ENCODE measurements around the gene SHD. TPM values are rescaled to one million over a fixed set of nuclear protein-coding genes. Genes with fewer than 3 reads are reported as not detected.
"Not testable (repeated sequence)": the region's sequence is repeated elsewhere in the genome, so short reads cannot be mapped to it uniquely, and the experiment has no call there.

Gene SHD
- total RNA-seq, 3 donors from 2014 or later: not detected

DNA sequence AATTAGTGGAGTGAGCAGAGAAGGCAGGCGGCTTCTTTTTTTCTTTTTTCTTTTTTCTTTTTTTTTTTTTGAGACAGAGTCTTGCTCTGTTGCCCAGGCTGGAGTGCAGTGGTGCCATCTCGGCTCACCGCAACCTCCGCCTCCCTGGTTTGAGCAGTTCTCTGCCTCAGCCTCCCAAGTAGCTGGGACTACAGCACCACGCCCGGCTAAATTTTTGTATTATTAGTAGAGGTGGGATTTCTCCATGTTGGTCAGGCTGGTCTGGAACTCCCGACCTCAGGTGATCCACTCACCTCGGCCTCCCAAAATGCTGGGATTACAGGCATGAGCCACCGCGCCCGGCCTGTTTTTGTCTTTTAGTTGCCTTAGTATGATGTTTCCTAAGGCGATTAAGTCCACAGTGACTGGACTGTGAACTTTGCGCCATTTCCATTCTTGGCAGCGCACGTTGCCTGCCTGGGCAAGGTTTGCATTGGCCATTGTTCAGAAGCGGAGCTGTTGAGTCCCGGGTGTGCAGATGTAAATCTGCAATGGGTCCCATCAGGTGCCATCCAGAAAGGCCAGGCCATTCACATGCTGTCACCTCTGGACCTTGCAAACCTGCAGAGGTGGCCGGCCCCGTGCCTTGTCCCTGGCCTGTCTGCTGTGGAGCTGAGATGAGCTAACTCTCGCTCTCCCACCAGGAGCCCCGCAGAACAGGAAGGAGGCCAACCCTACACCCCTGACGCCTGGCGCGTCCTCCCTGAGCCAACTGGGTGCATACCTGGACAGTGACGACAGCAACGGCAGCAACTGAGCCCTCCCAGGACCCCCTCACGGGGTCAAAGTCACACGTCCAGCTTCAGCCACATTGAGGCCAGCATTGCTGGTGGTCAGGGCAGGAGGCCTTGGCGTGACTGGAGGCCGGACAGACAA is 10.9 kb upstream of the SHD start:
- no peak overlapping the region for H3K4me3 ChIP-seq

DNA sequence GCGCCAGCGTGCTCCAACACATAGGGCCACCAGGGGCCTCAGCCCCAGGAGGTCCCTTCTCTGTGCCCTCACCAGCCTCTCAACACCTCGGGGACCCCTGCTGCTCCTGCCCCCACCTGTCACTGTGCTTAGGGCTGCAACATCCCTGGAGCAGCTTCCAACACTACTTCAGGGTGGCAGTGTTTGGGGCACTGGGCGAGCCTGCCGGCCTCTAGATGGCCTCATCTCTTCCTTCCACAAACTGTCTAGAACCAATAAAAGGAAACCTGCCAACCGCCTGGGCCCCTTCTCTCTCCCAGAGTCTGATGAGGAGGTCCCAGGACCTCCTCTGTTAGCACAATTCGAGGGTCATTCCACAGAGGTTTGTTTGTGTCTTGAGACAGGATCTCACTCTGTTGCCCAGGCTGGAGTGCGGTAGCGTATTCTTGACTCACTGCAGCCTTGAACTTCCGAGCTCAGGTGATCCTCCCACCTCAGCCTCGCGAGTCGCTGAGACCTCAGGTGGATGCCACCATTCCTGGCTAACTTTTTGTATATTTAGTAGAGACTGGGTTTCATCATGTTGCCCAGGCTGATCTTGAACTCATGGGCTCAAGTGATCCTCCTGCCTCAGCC is 10.1 kb upstream of the SHD start:
- DNase-seq (ENCODE audit: low spot score in 2 of 2): no peak
- Histone ChIP-seq H3K27me3 (no peaks in the 10 kb centered on the region), H3K36me3 (peaks cover 9% of the 10 kb centered on the region), H3K27ac (peak overlapping the region in 1 of 2 donors; percentile 64), H3K4me3 (no peak overlapping the region), H3K4me1 (no peaks in the 10 kb centered on the region), H3K9me3 (no peaks in the 10 kb centered on the region)
- TF ChIP-seq POLR2AphosphoS5 (IDR thresholded peaks at IDR 0.05): no peak
- TF ChIP-seq, protein P1, sequence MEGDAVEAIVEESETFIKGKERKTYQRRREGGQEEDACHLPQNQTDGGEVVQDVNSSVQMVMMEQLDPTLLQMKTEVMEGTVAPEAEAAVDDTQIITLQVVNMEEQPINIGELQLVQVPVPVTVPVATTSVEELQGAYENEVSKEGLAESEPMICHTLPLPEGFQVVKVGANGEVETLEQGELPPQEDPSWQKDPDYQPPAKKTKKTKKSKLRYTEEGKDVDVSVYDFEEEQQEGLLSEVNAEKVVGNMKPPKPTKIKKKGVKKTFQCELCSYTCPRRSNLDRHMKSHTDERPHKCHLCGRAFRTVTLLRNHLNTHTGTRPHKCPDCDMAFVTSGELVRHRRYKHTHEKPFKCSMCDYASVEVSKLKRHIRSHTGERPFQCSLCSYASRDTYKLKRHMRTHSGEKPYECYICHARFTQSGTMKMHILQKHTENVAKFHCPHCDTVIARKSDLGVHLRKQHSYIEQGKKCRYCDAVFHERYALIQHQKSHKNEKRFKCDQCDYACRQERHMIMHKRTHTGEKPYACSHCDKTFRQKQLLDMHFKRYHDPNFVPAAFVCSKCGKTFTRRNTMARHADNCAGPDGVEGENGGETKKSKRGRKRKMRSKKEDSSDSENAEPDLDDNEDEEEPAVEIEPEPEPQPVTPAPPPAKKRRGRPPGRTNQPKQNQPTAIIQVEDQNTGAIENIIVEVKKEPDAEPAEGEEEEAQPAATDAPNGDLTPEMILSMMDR (IDR thresholded peaks at IDR 0.05): no peak
- TF ChIP-seq POLR2A (IDR thresholded peaks at IDR 0.05): no peak
- intact Hi-C loops (cut with DNase I; ENCODE audit: low total_unique reads): loop anchor here (10.0 kb wide), 1 partner anchor 96 kb away; no protein-coding TSS in a partner anchor

More for the DNA sequence above, 10.9 kb upstream of the SHD start:
- no peak for DNase-seq (ENCODE audit: low spot score in 2 of 2)
- peaks cover 9% of the 10 kb centered on the region for H3K36me3 ChIP-seq
- H3K27ac ChIP-seq: peak overlapping the region in 1 of 2 donors; percentile 64
- no peaks in the 10 kb centered on the region for H3K4me1 ChIP-seq
- TF ChIP-seq, protein P1 (IDR thresholded peaks at IDR 0.05): peak in 1 of 3 donors; percentile 3
- no peak for TF ChIP-seq POLR2A (IDR thresholded peaks at IDR 0.05)
- no peak for TF ChIP-seq POLR2AphosphoS5 (IDR thresholded peaks at IDR 0.05)
- intact Hi-C loops (cut with DNase I; ENCODE audit: low total_unique reads): loop anchor here (10.0 kb wide), 1 partner anchor 97 kb away; no protein-coding TSS in a partner anchor
- H3K9me3 ChIP-seq: no peaks in the 10 kb centered on the region
- H3K27me3 ChIP-seq: no peaks in the 10 kb centered on the region

DNA sequence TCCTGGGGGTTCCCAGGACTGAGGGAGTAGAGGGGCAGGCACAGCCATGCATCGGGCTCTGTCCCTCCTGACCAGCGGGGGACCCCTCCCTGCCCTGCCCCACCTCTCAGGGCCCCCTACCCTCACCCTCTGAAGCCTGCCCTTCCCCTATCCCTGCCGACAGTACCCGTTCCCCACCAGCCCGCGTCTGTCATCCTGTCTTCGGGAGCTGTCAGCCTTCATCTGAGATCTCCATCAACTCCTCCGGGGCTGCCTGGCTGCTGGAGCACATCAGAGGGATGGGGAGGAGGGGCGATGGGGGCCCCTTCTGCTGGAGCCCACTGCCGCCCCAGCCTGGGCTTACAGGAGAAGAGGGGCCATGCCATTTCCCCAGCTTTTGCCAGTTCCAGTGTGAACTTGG is 6.2 kb upstream of the SHD start:
- intact Hi-C loops (cut with DNase I; ENCODE audit: low total_unique reads): no loop called here
- DNase-seq (ENCODE audit: low spot score in 2 of 2): no peak

DNA sequence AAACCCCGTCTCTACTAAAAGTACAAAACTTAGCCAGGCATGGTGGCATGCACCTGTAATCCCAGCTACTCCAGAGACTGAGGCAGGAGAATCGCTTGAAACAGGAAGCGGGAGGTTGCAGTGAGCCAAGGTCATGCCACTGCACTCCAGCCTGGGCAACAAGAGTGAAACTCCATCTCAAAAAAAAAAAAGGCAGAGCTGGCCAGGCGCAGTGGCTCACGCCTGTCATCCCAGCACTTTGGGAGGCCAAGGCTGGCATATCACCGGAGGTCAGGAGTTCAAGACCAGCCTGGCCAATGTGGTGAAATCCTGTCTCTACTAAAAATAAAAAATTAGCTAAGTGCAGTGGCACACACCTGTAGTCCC is 4.8 kb upstream of the SHD start:
- DNase-seq (ENCODE audit: low spot score in 2 of 2); H3K36me3 ChIP-seq; H3K9me3 ChIP-seq; H3K27ac ChIP-seq; H3K4me1 ChIP-seq; intact Hi-C loops (cut with DNase I; ENCODE audit: low total_unique reads); H3K4me3 ChIP-seq: not testable (repeated sequence)
- H3K27me3 ChIP-seq: peaks cover 5 to 19% of the 10 kb centered on the region in 2 donors

More for the DNA sequence above, 6.2 kb upstream of the SHD start:
- peaks cover 9% of the 10 kb centered on the region for H3K36me3 ChIP-seq
- H3K4me1 ChIP-seq: no peaks in the 10 kb centered on the region
- H3K9me3 ChIP-seq: no peaks in the 10 kb centered on the region
- no peak overlapping the region for H3K4me3 ChIP-seq
- peaks cover 0 to 5% of the 10 kb centered on the region in 2 donors for H3K27me3 ChIP-seq
- no peak overlapping the region for H3K27ac ChIP-seq
- TF ChIP-seq POLR2AphosphoS5 (IDR thresholded peaks at IDR 0.05): no peak
- TF ChIP-seq, protein P1 (IDR thresholded peaks at IDR 0.05): no peak
- TF ChIP-seq POLR2A (IDR thresholded peaks at IDR 0.05): no peak

DNA sequence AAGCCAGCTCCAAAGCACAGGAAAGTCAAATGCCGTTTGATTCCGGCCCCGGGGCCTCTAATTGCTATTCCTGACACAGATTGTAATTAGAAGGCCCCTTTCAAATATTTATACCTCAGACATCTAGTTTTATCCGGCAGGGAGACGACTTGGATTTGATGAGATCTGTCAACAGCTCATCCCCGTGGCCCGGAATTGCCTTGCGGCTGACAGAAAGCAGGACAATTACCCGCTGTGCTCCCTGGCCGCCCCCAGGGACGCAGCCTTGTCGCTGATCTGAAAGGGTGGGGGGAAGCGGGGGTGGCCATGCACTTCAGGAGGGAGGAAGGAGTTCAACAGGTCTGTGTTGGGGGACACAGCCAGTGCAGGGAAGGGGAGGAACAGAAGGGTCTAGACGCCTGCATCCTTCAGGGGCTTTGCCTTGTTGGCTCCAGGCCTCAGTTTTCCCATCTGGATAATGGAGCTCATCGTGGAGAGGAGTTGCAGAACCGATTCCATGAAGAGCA is 1.8 kb upstream of the SHD start:
- Histone ChIP-seq H3K9me3 (no peaks in the 10 kb centered on the region), H3K36me3 (no peaks in the 10 kb centered on the region), H3K27ac (no peak overlapping the region), H3K27me3 (peaks cover 12 to 47% of the 10 kb centered on the region in 2 donors), H3K4me3 (no peak overlapping the region), H3K4me1 (peaks cover 4 to 12% of the 10 kb centered on the region in 2 donors)
- intact Hi-C loops (cut with DNase I; ENCODE audit: low total_unique reads): no loop called here
- DNase-seq (ENCODE audit: low spot score in 2 of 2): no peak
- TF ChIP-seq, protein P1 (IDR thresholded peaks at IDR 0.05): no peak
- TF ChIP-seq POLR2AphosphoS5 (IDR thresholded peaks at IDR 0.05): no peak
- no peak for TF ChIP-seq POLR2A (IDR thresholded peaks at IDR 0.05)
